ENCODE measurements around the gene WRAP73. TPM values are rescaled to one million over a fixed set of nuclear protein-coding genes. Genes with fewer than 3 reads are reported as not detected.

The WRAP73 gene
- total and polyA plus RNA-seq, 3 experiments from 2014 or later, result 26.1 to 33.8 (median 30.7) TPM

DNA sequence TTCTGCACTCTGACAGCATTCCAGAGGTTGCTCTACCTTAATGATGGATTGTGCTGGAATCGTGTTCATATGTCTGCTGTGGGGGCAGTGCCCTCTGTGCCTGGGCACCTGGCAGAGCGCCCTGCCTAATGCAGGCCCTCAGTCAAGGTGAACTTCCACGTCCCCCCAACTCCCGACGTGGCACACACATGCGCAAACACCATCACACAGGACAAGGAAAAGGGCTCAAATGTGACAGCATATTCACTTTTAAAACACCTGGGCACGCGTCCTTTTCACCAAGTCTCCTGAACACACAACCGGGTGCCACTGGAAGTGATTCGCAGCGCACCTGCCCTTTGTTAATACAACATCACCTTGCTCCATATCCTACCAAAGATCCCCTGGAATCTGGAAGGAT lies 13.4 kb downstream of the WRAP73 start:
- CTCF ChIA-PET, result no interaction called here
- no peak overlapping the region for H3K27ac Mint-ChIP-seq
- Histone ChIP-seq H3K36me3 (ENCODE audit: insufficient read depth, low read length) (peaks cover 27% of the 10 kb centered on the region), H3K27me3 (ENCODE audit: insufficient read depth, low read length, poor library complexity, severe bottlenecking) (no peaks in the 10 kb centered on the region), H3K9me3 (ENCODE audit: low read length) (no peaks in the 10 kb centered on the region), H3K4me1 (ENCODE audit: insufficient read depth, low read length) (no peaks in the 10 kb centered on the region), H3K4me3 (ENCODE audit: low read length) (no peak overlapping the region), H3K27ac (ENCODE audit: low read depth, low read length) (no peak overlapping the region)
- H3K36me3 Mint-ChIP-seq, result peaks cover 0 to 79% (median 3%) of the 10 kb centered on the region in 3 donors
- no peak overlapping the region for H3K4me3 Mint-ChIP-seq
- POLR2A ChIA-PET, result no interaction called here
- H3K4me1 Mint-ChIP-seq, result no peaks in the 10 kb centered on the region
- H3K9me3 Mint-ChIP-seq, result no peaks in the 10 kb centered on the region
- no peaks in the 10 kb centered on the region for H3K27me3 Mint-ChIP-seq
- DNase-seq, result no peak

DNA sequence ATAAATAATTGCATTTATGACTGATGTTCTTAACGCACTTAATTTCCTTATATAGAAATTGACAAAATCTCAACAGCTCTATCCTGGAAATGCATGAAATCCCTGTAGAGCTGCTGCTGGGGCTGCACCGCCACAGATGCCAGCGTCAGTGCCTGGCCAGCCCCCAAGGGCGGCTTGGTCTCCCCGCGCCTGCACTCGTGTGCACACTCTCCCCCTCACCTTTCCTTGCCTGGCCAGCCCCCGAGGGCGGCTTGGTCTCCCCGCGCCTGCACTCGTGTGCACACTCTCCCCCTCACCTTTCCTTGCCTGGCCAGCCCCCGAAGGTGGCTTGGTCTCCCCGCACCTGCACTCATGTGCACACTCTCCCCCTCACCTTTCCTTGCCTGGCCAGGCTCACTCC lies 13.8 kb downstream of the WRAP73 start:
- Mint-ChIP-seq H3K4me3 (no peak overlapping the region), H3K4me1 (no peaks in the 10 kb centered on the region), H3K36me3 (peaks cover 0 to 78% (median 3%) of the 10 kb centered on the region in 3 donors), H3K27me3 (no peaks in the 10 kb centered on the region), H3K9me3 (no peaks in the 10 kb centered on the region), H3K27ac (no peak overlapping the region)
- no peaks in the 10 kb centered on the region for H3K27me3 ChIP-seq (ENCODE audit: insufficient read depth, low read length, poor library complexity, severe bottlenecking)
- no peak overlapping the region for H3K4me3 ChIP-seq (ENCODE audit: low read length)
- DNase-seq, result no peak
- H3K36me3 ChIP-seq (ENCODE audit: insufficient read depth, low read length), result peaks cover 27% of the 10 kb centered on the region
- H3K27ac ChIP-seq (ENCODE audit: low read depth, low read length), result no peak overlapping the region
- ChIA-PET POLR2A (no interaction called here), CTCF (no interaction called here)
- H3K4me1 ChIP-seq (ENCODE audit: insufficient read depth, low read length), result no peaks in the 10 kb centered on the region
- H3K9me3 ChIP-seq (ENCODE audit: low read length), result no peaks in the 10 kb centered on the region

- Histone ChIP-seq H3K4me3 (ENCODE audit: low read length) (no peak overlapping the region), H3K27ac (ENCODE audit: low read depth, low read length) (no peak overlapping the region), H3K27me3 (ENCODE audit: insufficient read depth, low read length, poor library complexity, severe bottlenecking) (no peaks in the 10 kb centered on the region), H3K4me1 (ENCODE audit: insufficient read depth, low read length) (no peaks in the 10 kb centered on the region), H3K36me3 (ENCODE audit: insufficient read depth, low read length) (peaks cover 37% of the 10 kb centered on the region), H3K9me3 (ENCODE audit: low read length) (no peaks in the 10 kb centered on the region)
- Mint-ChIP-seq H3K36me3 (peaks cover 0 to 88% (median 4%) of the 10 kb centered on the region in 3 donors), H3K27ac (peak overlapping the region in 1 of 8 donors; percentile 85), H3K27me3 (no peaks in the 10 kb centered on the region), H3K4me1 (no peaks in the 10 kb centered on the region), H3K4me3 (no peak overlapping the region), H3K9me3 (no peaks in the 10 kb centered on the region)
- POLR2A ChIA-PET, result no interaction called here
- no peak for DNase-seq
- CTCF ChIA-PET, result interaction anchor here (1.0 to 1.1 kb wide), 2 partner anchors 12 to 15 kb away, joined by 3 read pairs; no protein-coding TSS in a partner anchor
Measured at GRCh38 chr1:3634059-3634800, 15.7 kb downstream of the WRAP73 start.

DNA sequence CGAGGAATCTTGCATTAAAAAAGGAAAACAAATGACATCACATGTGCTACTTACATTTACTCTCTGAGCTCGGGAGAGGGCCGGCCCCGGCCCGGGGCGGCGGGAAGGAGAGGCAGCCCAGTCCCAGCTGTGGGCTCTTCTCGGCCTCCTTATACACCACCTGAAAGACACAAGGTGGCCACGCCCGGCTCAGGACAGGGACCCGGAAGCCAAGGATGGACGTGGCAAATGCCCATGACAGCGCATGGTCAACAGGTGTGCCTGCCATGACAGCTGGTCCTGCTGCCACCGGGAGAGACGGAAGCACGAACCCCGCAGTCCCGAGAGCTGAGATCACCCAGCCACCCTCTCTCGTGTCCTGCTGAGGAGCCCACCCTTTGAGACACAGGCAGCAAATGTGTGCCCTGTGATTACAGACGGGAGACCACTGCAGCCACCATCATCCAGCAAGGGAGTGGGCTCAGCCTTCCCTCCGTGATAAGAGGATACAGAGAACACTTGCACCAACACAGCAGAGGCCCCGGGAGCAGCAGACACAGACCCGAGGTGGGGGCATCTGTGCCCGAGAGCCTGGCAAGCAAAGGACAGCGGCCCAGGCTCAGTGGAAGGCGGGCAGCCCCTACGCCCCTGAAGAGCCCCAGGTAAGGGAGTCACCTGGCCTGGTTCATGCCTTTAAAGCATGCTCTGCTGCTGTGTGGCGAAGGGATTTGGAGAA lies 16.4 kb downstream of the WRAP73 start:
- no peaks in the 10 kb centered on the region for H3K27me3 Mint-ChIP-seq
- peaks cover 0 to 88% (median 5%) of the 10 kb centered on the region in 3 donors for H3K36me3 Mint-ChIP-seq
- no peaks in the 10 kb centered on the region for H3K9me3 ChIP-seq (ENCODE audit: low read length)
- H3K27ac ChIP-seq (ENCODE audit: low read depth, low read length), result no peak overlapping the region
- CTCF ChIA-PET, result interaction anchor here (1.0 to 1.1 kb wide), 2 partner anchors 11 to 15 kb away, joined by 3 read pairs; no protein-coding TSS in a partner anchor
- H3K27me3 ChIP-seq (ENCODE audit: insufficient read depth, low read length, poor library complexity, severe bottlenecking), result no peaks in the 10 kb centered on the region
- H3K27ac Mint-ChIP-seq, result peak overlapping the region in 1 of 8 donors; percentile 68
- H3K4me3 Mint-ChIP-seq, result no peak overlapping the region
- H3K4me3 ChIP-seq (ENCODE audit: low read length), result no peak overlapping the region
- no peaks in the 10 kb centered on the region for H3K4me1 Mint-ChIP-seq
- DNase-seq, result no peak
- POLR2A ChIA-PET, result no interaction called here
- H3K4me1 ChIP-seq (ENCODE audit: insufficient read depth, low read length), result no peaks in the 10 kb centered on the region
- peaks cover 44% of the 10 kb centered on the region for H3K36me3 ChIP-seq (ENCODE audit: insufficient read depth, low read length)
- H3K9me3 Mint-ChIP-seq, result no peaks in the 10 kb centered on the region

GRCh38 chr1:3632716-3633343 lies 17.1 kb downstream of the WRAP73 start:
- Histone ChIP-seq H3K36me3 (ENCODE audit: insufficient read depth, low read length) (peaks cover 49% of the 10 kb centered on the region), H3K27ac (ENCODE audit: low read depth, low read length) (no peak overlapping the region), H3K9me3 (ENCODE audit: low read length) (no peaks in the 10 kb centered on the region), H3K4me3 (ENCODE audit: low read length) (no peak overlapping the region), H3K27me3 (ENCODE audit: insufficient read depth, low read length, poor library complexity, severe bottlenecking) (no peaks in the 10 kb centered on the region), H3K4me1 (ENCODE audit: insufficient read depth, low read length) (no peaks in the 10 kb centered on the region)
- H3K27ac Mint-ChIP-seq, result peak overlapping the region in 1 of 8 donors; percentile 68
- no peaks in the 10 kb centered on the region for H3K9me3 Mint-ChIP-seq
- ChIA-PET POLR2A (no interaction called here), CTCF (no interaction called here)
- H3K4me3 Mint-ChIP-seq, result no peak overlapping the region
- no peak for DNase-seq
- H3K36me3 Mint-ChIP-seq, result peaks cover 0 to 87% (median 5%) of the 10 kb centered on the region in 3 donors
- no peaks in the 10 kb centered on the region for H3K4me1 Mint-ChIP-seq
- no peaks in the 10 kb centered on the region for H3K27me3 Mint-ChIP-seq

- Histone ChIP-seq H3K27me3 (ENCODE audit: insufficient read depth, low read length, poor library complexity, severe bottlenecking) (no peaks in the 10 kb centered on the region), H3K4me1 (ENCODE audit: insufficient read depth, low read length) (no peaks in the 10 kb centered on the region), H3K27ac (ENCODE audit: low read depth, low read length) (no peak overlapping the region), H3K4me3 (ENCODE audit: low read length) (no peak overlapping the region), H3K36me3 (ENCODE audit: insufficient read depth, low read length) (peaks cover 49% of the 10 kb centered on the region), H3K9me3 (ENCODE audit: low read length) (no peaks in the 10 kb centered on the region)
- CTCF ChIA-PET, result interaction anchor here (6.0 kb wide), 1 partner anchor 12 kb away, joined by 36 read pairs; no protein-coding TSS in a partner anchor
- Mint-ChIP-seq H3K27ac (peak overlapping the region in 1 of 8 donors; percentile 17), H3K4me1 (no peaks in the 10 kb centered on the region), H3K9me3 (no peaks in the 10 kb centered on the region), H3K4me3 (no peak overlapping the region), H3K27me3 (no peaks in the 10 kb centered on the region), H3K36me3 (peaks cover 0 to 87% (median 5%) of the 10 kb centered on the region in 3 donors)
- DNase-seq, result no peak
- POLR2A ChIA-PET, result no interaction called here
Measured at GRCh38 chr1:3632298-3632697, 17.6 kb downstream of the WRAP73 start.

DNA sequence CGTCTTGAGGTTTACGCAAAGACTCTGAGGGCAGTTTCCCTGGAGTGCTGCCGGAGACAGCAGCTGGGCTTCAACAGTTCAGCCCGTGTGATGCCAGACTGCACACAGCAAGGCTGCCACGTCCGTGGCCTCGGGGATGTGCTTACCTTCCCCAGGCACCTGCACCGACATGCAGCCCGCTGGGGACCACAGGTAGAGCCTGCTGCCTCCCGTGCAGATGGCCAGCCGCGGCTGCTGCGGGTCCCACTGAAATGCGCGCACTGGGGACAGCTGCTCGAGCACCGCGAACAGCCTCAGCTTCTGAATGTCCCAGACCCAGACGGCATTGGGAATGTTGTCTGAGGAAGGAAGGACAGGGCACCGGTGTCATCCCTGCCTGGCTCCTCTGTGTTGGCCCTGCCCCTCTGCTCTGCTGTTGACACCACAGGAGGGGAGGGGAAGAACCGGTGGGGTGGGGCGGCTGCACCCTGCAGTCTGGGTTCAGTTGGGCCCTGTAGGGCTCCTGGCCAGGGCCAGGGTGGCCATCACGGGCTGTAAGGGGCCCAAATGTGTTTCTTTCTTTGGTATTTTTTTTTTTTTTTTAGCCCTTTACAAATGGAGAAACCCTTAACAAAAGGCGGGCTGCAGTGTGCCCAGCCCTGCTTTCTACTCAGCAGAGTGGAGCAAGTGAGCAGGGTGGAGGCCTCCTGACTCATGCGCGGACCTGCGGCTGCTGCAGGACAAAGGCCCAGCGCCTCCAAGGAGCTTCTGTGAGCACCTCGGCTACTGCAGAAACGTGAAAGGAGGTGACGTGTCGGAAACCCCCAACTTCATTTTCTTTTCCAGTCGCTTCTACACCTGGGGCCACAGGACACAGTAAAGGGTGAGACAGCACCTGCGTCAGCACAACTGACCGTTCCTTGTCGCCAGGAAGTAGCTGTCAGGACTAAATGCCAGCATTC lies 18.3 kb downstream of the WRAP73 start:
- Mint-ChIP-seq H3K4me1 (no peaks in the 10 kb centered on the region), H3K4me3 (no peak overlapping the region), H3K9me3 (no peaks in the 10 kb centered on the region), H3K36me3 (peaks cover 0 to 82% (median 2%) of the 10 kb centered on the region in 3 donors), H3K27me3 (no peaks in the 10 kb centered on the region), H3K27ac (peak overlapping the region in 1 of 8 donors; percentile 17)
- no peaks in the 10 kb centered on the region for H3K9me3 ChIP-seq (ENCODE audit: low read length)
- CTCF ChIA-PET, result interaction anchor here (6.0 kb wide), 1 partner anchor 11 kb away, joined by 36 read pairs; no protein-coding TSS in a partner anchor
- POLR2A ChIA-PET, result no interaction called here
- H3K27ac ChIP-seq (ENCODE audit: low read depth, low read length), result no peak overlapping the region
- no peak overlapping the region for H3K4me3 ChIP-seq (ENCODE audit: low read length)
- no peaks in the 10 kb centered on the region for H3K4me1 ChIP-seq (ENCODE audit: insufficient read depth, low read length)
- H3K36me3 ChIP-seq (ENCODE audit: insufficient read depth, low read length), result peaks cover 43% of the 10 kb centered on the region
- no peaks in the 10 kb centered on the region for H3K27me3 ChIP-seq (ENCODE audit: insufficient read depth, low read length, poor library complexity, severe bottlenecking)
- no peak for DNase-seq
